Right hindlimb (tissue), 1 donor: ENCODE measurements around the gene ROR1.

ENCODE experiments used
- DNase-seq: peaks from one replicate; pipeline ENCODE4 v3.0.0-alpha.2; 2018

Gene ROR1

DNA sequence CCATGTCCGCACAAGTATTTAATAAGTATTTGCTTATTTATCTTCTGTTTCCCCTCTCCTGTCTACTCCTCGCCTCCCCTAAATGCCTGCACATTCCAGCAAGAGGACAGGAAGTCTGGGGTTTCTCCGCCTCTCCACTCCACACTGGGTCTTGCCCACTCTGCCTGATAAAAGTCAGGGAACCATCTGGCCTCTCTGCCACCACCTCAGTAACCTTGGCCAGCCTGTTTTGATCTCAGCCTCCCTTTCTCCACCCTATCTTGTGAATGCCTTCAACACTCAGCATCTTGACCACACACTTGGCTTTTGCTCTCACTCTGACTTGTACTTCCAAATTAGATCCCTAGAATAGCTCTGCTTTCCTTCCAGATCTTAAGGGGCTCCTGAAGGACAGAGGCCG is 264.3 kb downstream of the ROR1 start:
- no peak for DNase-seq

- no peak for DNase-seq
These were observed 265.1 kb downstream of the ROR1 start for GRCh38 chr1:64038965-64039364.

- peak; percentile 82 for DNase-seq
These were observed 265.6 kb downstream of the ROR1 start for GRCh38 chr1:64039390-64039926.

GRCh38 chr1:64041371-64042131 is 267.7 kb downstream of the ROR1 start:
- DNase-seq = no peak

DNA sequence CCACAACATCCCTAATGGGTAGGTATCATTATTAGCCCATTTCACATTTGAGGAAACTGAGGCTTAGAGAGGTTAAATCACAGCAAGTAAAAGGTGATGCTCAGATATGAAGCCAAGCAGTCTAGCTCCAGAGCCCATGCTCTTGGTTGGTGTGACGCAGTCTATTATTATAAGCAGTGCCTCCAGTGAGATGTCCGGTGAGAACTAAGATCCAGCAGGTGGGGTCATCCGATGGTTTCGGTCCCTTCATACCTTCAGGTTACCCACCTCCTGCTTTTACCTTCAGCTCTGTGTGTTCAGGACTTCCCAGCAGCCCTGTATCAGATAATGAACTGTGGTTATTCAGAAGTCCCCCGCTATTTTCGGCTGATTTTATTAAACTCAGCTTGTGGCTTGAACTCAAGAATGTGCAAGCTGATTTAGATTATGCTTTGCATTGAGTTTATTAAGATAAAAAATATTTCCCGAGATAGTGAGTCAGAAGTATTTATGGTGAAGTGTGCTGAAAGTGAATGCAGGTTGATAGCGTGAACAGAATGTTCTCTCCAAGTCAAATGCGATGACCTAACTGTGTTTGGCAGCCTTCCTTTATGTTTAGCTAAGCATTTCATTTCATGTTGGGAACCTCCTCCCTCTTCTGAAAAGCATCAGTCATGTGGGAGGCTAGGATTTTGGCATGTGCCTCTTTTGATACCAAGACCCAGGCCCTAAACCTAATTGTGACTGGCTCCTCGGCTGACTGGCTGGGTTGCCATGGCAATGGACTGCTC is 268.7 kb downstream of the ROR1 start:
- DNase-seq = peak; percentile 56

- no peak for DNase-seq
These were observed 269.5 kb downstream of the ROR1 start for GRCh38 chr1:64043288-64043687.

DNA sequence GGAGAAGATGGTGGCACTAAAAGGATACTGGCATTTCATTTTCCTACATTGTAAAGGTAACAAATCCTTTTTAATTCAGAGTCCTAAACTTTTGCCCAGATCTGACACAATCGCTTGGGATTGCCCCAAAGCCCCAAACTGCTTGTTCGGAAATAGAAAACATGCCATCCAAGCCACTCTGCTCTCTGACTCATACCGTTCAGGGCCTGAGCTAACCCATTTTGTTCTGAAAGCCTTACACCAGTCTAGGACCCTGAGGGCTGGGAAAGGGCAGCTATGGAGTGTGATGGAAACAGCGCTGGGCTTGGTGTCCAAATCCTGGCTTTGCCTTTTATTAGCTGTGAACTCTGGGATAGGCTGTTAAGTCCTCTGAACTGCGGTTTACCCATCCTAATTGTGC is 270.2 kb downstream of the ROR1 start:
- no peak for DNase-seq

- no peak for DNase-seq
These were observed 272.4 kb downstream of the ROR1 start for GRCh38 chr1:64046243-64046642.

- DNase-seq = no peak
These were observed 273.1 kb downstream of the ROR1 start for GRCh38 chr1:64046891-64047290.

- DNase-seq = no peak
These were observed 273.8 kb downstream of the ROR1 start for GRCh38 chr1:64047549-64047996.

GRCh38 chr1:64049900-64050540 is 276.2 kb downstream of the ROR1 start:
- no peak for DNase-seq

- no peak for DNase-seq
These were observed 276.8 kb downstream of the ROR1 start for GRCh38 chr1:64050601-64051000.

DNA sequence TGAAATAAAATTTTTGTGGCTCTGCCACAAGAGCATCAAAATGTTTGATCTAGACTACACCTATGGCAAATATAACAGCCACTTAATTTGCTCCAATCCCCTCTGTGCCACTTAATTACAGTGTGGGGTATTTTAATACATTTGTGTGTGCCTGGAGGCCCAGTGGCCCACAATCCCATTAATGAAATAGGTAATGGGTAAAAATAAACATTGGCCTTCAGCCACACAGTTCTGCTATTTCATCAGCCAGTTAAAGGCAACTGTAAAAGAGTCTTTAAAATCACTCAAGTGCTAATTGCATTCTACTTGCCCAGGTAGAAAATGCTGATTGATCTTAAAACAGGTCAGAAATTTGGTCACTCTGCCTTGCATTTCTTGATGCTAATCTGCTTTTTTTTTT is 278.0 kb downstream of the ROR1 start:
- no peak for DNase-seq

- no peak for DNase-seq
These were observed 279.0 kb downstream of the ROR1 start for GRCh38 chr1:64052777-64053176.

GRCh38 chr1:64055310-64055709 is 281.5 kb downstream of the ROR1 start:
- DNase-seq = no peak

GRCh38 chr1:64059556-64059955 is 285.7 kb downstream of the ROR1 start:
- no peak for DNase-seq

- no peak for DNase-seq
These were observed 286.9 kb downstream of the ROR1 start for GRCh38 chr1:64060611-64061302.

DNA sequence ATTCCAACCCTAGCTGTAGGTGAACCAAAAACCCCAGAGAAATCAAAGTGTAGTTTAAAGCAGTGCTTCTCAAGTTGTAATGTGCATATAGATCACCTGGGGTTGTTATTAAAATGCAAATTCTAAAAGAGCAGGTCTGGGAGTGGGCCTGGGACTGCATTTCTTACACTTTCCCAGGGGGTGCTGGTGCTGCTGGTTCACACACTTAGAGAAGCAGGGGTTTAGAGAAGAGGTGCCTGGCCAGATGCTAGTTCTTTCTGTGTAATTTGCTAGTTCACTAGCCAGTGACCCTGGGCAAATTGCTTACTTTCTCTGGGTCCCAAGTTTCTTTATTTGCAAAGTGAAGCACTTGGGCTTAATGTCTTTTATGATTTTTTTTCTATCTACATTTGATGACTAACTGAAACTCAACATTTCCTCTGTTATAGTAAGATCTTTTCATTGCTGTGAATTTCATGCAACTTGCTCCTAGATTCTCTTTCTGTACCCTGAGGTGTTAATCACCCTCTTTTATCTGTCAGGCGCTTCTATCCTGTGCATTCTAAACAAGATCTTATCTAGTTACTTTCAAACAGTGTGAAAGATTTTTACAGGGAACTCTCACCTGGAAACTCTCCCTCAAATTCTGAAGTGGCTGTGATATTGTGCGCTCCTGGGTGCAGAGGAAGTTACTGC is 287.8 kb downstream of the ROR1 start:
- DNase-seq = no peak

GRCh38 chr1:64062529-64062928 is 288.7 kb downstream of the ROR1 start:
- no peak for DNase-seq

- DNase-seq = no peak
These were observed 289.2 kb downstream of the ROR1 start for GRCh38 chr1:64062941-64063581.

DNA sequence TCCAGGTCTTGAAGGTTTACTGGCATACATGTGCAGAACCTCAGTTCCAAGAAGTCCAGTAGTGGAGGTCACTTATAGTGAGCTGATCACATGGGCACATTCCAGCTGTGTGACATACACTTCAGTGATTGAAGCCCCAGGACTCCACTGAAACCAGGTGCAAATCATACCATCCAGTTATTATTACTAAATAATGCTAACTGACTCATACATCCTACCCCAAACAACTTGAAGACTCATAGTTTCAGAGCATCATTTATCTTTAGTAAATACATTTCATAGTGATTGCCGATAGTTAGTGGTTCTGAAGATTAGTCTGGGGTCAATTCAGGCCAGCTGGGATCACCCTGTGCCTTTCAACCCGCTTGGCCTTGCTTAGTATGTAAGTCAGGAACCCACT is 291.8 kb downstream of the ROR1 start:
- no peak for DNase-seq
